Neural cell (in vitro differentiated cells): ENCODE measurements around the gene ITK. TPM values are rescaled to one million over a fixed set of nuclear protein-coding genes. Genes with fewer than 3 reads are reported as not detected.

Experiments
- H2AFZ ChIP-seq: fragments of 200-600, 300-800 bp; sonication (generic), shearing (Covaris generic); 2 replicates; pipeline ENCODE4 v1.6.0; 2014; ENCODE audit warnings: low read depth, mild to moderate bottlenecking, antibody characterized with exemption, low read length, moderate library complexity
- H3F3A ChIP-seq: fragments of 200-600 bp; shearing (Covaris generic); 2 replicates; pipeline ENCODE4 v1.6.1; 2016; ENCODE audit warnings: mild to moderate bottlenecking, moderate library complexity, mixed read lengths, antibody characterized with exemption, low read length; ENCODE audit not compliant: insufficient read depth, poor library complexity, severe bottlenecking
- H3K27ac ChIP-seq: fragments of 200-600, 300-800 bp; sonication (generic), shearing (Covaris generic); 2 replicates; pipeline ENCODE4 v1.5.1; 2014; ENCODE audit warnings: mild to moderate bottlenecking, low read length, moderate library complexity
- H3K27me3 ChIP-seq: fragments of 300-800, 200-600 bp; sonication (generic), shearing (Covaris generic); 2 replicates; pipeline ENCODE4 v1.6.0; 2014; ENCODE audit warnings: mild to moderate bottlenecking, low read depth, low read length, moderate library complexity; ENCODE audit not compliant: insufficient read depth
- H3K36me3 ChIP-seq: fragments of 300-800, 200-600 bp; sonication (generic), shearing (Covaris generic); 2 replicates; pipeline ENCODE4 v1.5.1; 2014; ENCODE audit warnings: mild to moderate bottlenecking, antibody characterized with exemption, low read length, moderate library complexity; ENCODE audit not compliant: insufficient read depth
- H3K4me2 ChIP-seq: fragments of 300-800, 200-600 bp; sonication (generic), shearing (Covaris generic); 2 replicates; pipeline ENCODE4 v1.6.0; 2014; ENCODE audit warnings: mild to moderate bottlenecking, low read length
- H3K4me3 ChIP-seq: fragments of 300-800, 200-600 bp; sonication (generic), shearing (Covaris generic); 2 replicates; pipeline ENCODE4 v1.5.1; 2014; ENCODE audit warnings: mild to moderate bottlenecking, low read length, moderate library complexity
- H3K79me2 ChIP-seq: fragments of 200-600 bp; shearing (Covaris generic); replicated peaks from 2 replicates; pipeline ENCODE4 v1.6.0; 2014; ENCODE audit warnings: mild to moderate bottlenecking, low read length, moderate library complexity; ENCODE audit not compliant: insufficient read depth
- H3K9ac ChIP-seq: fragments of 300-800, 200-600 bp; sonication (generic), shearing (Covaris generic); 2 replicates; pipeline ENCODE4 v1.6.1; 2016; ENCODE audit warnings: mild to moderate bottlenecking, low read length, mixed read lengths
- H3K9me2 ChIP-seq: fragments of 200-600 bp; shearing (Covaris generic); 2 replicates; pipeline ENCODE4 v1.6.1; 2016; ENCODE audit warnings: mild to moderate bottlenecking, low read length, mixed read lengths; ENCODE audit not compliant: insufficient read depth
- H3K9me3 ChIP-seq: fragments of 200-600, 300-800 bp; sonication (generic), shearing (Covaris generic); 2 replicates; pipeline ENCODE4 v1.6.1; 2016; ENCODE audit warnings: mild to moderate bottlenecking, mixed run types, low read length, moderate library complexity, mixed read lengths
- H4K20me1 ChIP-seq: fragments of 200-600 bp; shearing (Covaris generic); 2 replicates; pipeline ENCODE4 v1.6.1; 2016; ENCODE audit warnings: mild to moderate bottlenecking, mixed run types; ENCODE audit not compliant: insufficient read depth
- EP300 ChIP-seq: fragments of 450-650 bp; conservative IDR thresholded peaks from 2 replicates; pipeline ENCODE4 v1.6.1; 2014; ENCODE audit warnings: antibody characterized with exemption, mild to moderate bottlenecking, moderate library complexity; ENCODE audit not compliant: poor library complexity, severe bottlenecking
- EZH2 ChIP-seq: fragments of 200-600, 300-800 bp; shearing (Covaris generic), sonication (generic); IDR thresholded peaks from 2 replicates; pipeline ENCODE4 v1.6.1; 2014; ENCODE audit warnings: antibody characterized with exemption, low read length, borderline replicate concordance, mild to moderate bottlenecking; ENCODE audit not compliant: insufficient read depth, poor library complexity, severe bottlenecking
- MXI1 ChIP-seq: fragments of 450-650 bp; conservative IDR thresholded peaks from 2 replicates; pipeline ENCODE4 v1.6.1; 2014; ENCODE audit warnings: antibody characterized with exemption, mild to moderate bottlenecking; ENCODE audit not compliant: poor library complexity, severe bottlenecking
- POLR2AphosphoS5 ChIP-seq: IDR thresholded peaks from 2 replicates; pipeline ENCODE4 v1.6.1; 2012
- RAD21 ChIP-seq: fragments of 450-650 bp; conservative IDR thresholded peaks from 2 replicates; pipeline ENCODE4 v1.6.1; 2014; ENCODE audit warnings: antibody characterized with exemption, mild to moderate bottlenecking, moderate library complexity
- SMC3 ChIP-seq: fragments of 450-650 bp; conservative IDR thresholded peaks from 2 replicates; pipeline ENCODE4 v1.6.1; 2014; ENCODE audit warnings: antibody characterized with exemption, mild to moderate bottlenecking, moderate library complexity; ENCODE audit not compliant: poor library complexity
- TAF1 ChIP-seq: IDR thresholded peaks from 2 replicates; pipeline ENCODE4 v1.6.1; 2012; ENCODE audit warnings: low read depth
- polyA plus RNA-seq: library from polyadenylated mRNA; depleted of rRNA; stranded (reverse); fragments of >200 nt; gene quantifications from 2 replicates; pipeline ENCODE4 v1.2.3, GENCODE V29; 2014
- TF ChIP-seq, protein P1 (sequence below): fragments of 450-650 bp; IDR thresholded peaks from 2 replicates; pipeline ENCODE4 v1.5.1; 2014; ENCODE audit warnings: antibody characterized with exemption, mild to moderate bottlenecking, moderate library complexity; ENCODE audit not compliant: poor library complexity, severe bottlenecking

ITK gene
- polyA plus RNA-seq, 1 donor from 2014 or later: not detected

DNA sequence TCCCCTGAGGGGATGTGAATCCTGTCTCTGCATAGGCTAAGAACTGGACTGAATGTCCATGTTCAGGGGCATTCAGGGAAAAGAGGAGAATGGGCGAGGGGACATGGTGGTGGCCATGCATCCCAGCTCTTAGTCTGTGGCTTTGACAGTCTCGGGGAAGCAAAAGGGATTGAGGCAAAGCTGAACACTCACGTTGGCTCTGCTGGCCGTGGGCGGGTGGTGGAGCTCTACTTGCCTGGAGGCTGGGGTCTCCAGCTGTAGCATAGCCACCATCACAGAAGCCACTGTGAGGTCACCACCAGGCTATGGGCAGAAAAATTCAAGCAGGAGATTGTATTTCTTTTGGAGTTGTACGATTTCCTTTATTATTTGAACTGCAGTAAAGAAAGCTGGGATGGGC, 18.6 kb upstream of the ITK start:
- Histone ChIP-seq H3K27ac (no peak overlapping the region), H2AFZ (no peak overlapping the region), H3K36me3 (no peaks in the 10 kb centered on the region), H3F3A (no peaks in the 10 kb centered on the region), H3K4me3 (no peak overlapping the region), H3K27me3 (no peaks in the 10 kb centered on the region), H3K9ac (no peak overlapping the region), H3K9me3 (no peaks in the 10 kb centered on the region), H4K20me1 (no peaks in the 10 kb centered on the region), H3K4me2 (no peak overlapping the region), H3K9me2 (no peaks in the 10 kb centered on the region), H3K79me2 (no peaks in the 10 kb centered on the region)
- TF ChIP-seq EZH2: no peak

DNA sequence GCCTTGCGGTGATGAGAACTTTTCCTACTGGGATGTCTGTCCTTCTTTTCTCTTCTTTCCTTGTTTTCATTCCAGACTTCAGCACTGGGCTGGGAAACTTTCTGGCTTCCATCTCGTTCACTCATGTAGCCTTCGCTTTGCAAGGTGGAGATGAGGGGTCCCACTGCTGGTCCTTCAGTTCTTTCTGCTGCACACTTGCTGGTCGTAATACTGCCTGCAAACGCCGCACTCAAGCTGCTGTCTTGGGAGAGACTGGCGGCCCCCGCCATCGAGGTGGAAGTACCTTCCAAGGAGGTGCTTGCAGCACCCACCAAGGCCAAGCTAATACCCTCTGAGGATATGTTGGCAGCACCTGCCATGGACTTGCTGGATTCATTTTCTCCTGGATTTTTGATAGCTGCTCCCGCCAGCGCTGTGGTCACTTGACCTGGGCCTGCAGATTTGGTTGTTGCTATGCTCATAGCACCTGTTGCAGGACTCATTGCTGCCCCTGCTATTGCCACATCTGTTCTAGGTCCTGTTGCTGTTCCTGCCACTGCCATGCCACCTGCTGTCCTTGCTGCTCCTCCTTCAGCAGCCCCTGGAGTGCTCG, 17.6 kb upstream of the ITK start:
- Histone ChIP-seq H3K9ac (no peak overlapping the region), H3K9me2 (no peaks in the 10 kb centered on the region), H3F3A (no peaks in the 10 kb centered on the region), H3K9me3 (no peaks in the 10 kb centered on the region), H2AFZ (no peak overlapping the region), H3K27ac (no peak overlapping the region), H3K36me3 (no peaks in the 10 kb centered on the region), H3K4me3 (no peak overlapping the region), H3K4me2 (no peak overlapping the region), H3K79me2 (no peaks in the 10 kb centered on the region), H3K27me3 (no peaks in the 10 kb centered on the region), H4K20me1 (no peaks in the 10 kb centered on the region)
- no peak for TF ChIP-seq RAD21
- TF ChIP-seq, protein P1, sequence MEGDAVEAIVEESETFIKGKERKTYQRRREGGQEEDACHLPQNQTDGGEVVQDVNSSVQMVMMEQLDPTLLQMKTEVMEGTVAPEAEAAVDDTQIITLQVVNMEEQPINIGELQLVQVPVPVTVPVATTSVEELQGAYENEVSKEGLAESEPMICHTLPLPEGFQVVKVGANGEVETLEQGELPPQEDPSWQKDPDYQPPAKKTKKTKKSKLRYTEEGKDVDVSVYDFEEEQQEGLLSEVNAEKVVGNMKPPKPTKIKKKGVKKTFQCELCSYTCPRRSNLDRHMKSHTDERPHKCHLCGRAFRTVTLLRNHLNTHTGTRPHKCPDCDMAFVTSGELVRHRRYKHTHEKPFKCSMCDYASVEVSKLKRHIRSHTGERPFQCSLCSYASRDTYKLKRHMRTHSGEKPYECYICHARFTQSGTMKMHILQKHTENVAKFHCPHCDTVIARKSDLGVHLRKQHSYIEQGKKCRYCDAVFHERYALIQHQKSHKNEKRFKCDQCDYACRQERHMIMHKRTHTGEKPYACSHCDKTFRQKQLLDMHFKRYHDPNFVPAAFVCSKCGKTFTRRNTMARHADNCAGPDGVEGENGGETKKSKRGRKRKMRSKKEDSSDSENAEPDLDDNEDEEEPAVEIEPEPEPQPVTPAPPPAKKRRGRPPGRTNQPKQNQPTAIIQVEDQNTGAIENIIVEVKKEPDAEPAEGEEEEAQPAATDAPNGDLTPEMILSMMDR: no peak
- TF ChIP-seq SMC3: no peak
- TF ChIP-seq MXI1: no peak
- no peak for TF ChIP-seq TAF1

DNA sequence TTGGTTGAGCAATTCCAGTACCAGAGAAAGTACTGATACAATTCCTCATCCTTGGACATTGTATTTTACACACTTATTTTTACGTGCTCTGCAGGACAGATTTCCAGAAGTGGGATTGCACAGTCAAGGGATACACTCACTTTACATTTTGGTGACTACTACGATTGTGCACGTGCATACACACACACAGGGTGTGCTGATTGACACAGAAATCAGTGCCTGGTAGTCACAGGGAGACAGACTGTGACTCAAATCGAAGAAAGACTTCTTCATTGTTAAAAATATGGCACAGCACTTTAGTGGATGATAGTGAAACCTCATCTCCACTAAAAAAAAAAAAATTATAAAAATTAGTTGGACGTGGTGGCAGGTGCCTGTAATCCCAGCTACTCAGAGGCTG, 16.1 kb upstream of the ITK start:
- no peaks in the 10 kb centered on the region for H3K36me3 ChIP-seq
- no peaks in the 10 kb centered on the region for H3K9me3 ChIP-seq
- no peak overlapping the region for H3K9ac ChIP-seq
- no peaks in the 10 kb centered on the region for H3F3A ChIP-seq
- no peak overlapping the region for H3K4me3 ChIP-seq
- no peaks in the 10 kb centered on the region for H3K9me2 ChIP-seq
- no peak overlapping the region for H3K27ac ChIP-seq
- H3K79me2 ChIP-seq: no peaks in the 10 kb centered on the region
- H2AFZ ChIP-seq: no peak overlapping the region
- no peak overlapping the region for H3K4me2 ChIP-seq
- H3K27me3 ChIP-seq: no peaks in the 10 kb centered on the region
- TF ChIP-seq POLR2AphosphoS5: no peak
- TF ChIP-seq SMC3: no peak
- no peak for TF ChIP-seq EZH2
- TF ChIP-seq EP300: no peak
- TF ChIP-seq, protein P1: no peak
- H4K20me1 ChIP-seq: no peaks in the 10 kb centered on the region
